K562 (cell line): ENCODE data around the gene CCDC127. TPM values are rescaled to one million over a fixed set of nuclear protein-coding genes. Genes with fewer than 3 reads are reported as not detected.

Experiments used
- ATAC-seq: fragments of 200-7000 bp; cut with Tn5 transposase; 3 replicates; pipeline ENCODE4 v1.9.1; 2020; ENCODE audit warnings: moderate library complexity
- BruUV-seq: library from RNA; stranded (reverse); fragments of 400-500 nt; replicated peaks from 2 replicates; lab custom pipeline; 2021; lab: Mats Ljungman, UMichigan
- CTCF ChIA-PET: fragments of 300-600 bp; formaldehyde crosslinking; extraction: SDS; loops from one replicate; lab custom pipeline; 2021; ENCODE audit warnings: low intra/inter-chr PET ratio; lab: Yijun Ruan, JAX
- POLR2A ChIA-PET: fragments of 300-600, 350-650 bp; sonication (Branson Sonifier 250); formaldehyde crosslinking; extraction: SDS; loops from one replicate; lab custom pipeline; 2021; ENCODE audit warnings: antibody characterized with exemption, inconsistent platforms; lab: Yijun Ruan, JAX
- DNase-seq, 4 experiments: peaks; one replicate each; pipeline versions ENCODE4 v3.0.0 to v3.0.0-alpha.2; 2011 to 2018; ENCODE audit warnings: low spot score in 3 of 4, mixed read lengths in 3 of 4; ENCODE audit errors: extremely low read depth in 1 of 4
- FAIRE-seq: peaks from 2 replicates; lab custom pipeline; 2011; peaks lifted over from hg19 to GRCh38; lab: Jason Lieb, UNC
- H2AFZ ChIP-seq: 2 replicates; pipeline ENCODE4 v1.6.0; 2011; ENCODE audit warnings: low read depth, low read length, control low read depth, inconsistent platforms
- H3K27ac ChIP-seq: fragments of 200-600 bp; 3 replicates; pipeline ENCODE4 v1.8.0; 2011; ENCODE audit warnings: low read depth, mild to moderate bottlenecking, control low read depth, inconsistent platforms, low read length, moderate library complexity, mixed read lengths; ENCODE audit errors: extremely low read depth
- H3K27me3 ChIP-seq, 2 experiments: fragments of 300-600 bp in 1 of 2; 2 replicates in 1 of 2; 3 replicates in 1 of 2; pipeline versions ENCODE4 v1.6.0 to v1.8.0; 2011; ENCODE audit warnings: inconsistent platforms in 2 of 2, low read length in 2 of 2, mild to moderate bottlenecking in 1 of 2, mixed read lengths in 1 of 2, moderate library complexity in 1 of 2; ENCODE audit not compliant: control insufficient read depth in 2 of 2, insufficient read depth in 2 of 2
- H3K36me3 ChIP-seq: fragments of 300-600 bp; 3 replicates; pipeline ENCODE4 v1.8.0; 2011; ENCODE audit warnings: mild to moderate bottlenecking, low read length, inconsistent platforms; ENCODE audit not compliant: control insufficient read depth, insufficient read depth
- H3K4me1 ChIP-seq, 2 experiments: fragments of 200-600 bp in 1 of 2; replicated peaks in 1 of 2; 2 replicates in 1 of 2; 3 replicates in 1 of 2; pipeline versions ENCODE4 v1.5.1 to v1.8.0; 2011; ENCODE audit warnings: inconsistent platforms in 2 of 2, low read length in 2 of 2, mild to moderate bottlenecking in 1 of 2, mixed read lengths in 1 of 2, moderate library complexity in 1 of 2; ENCODE audit not compliant: control insufficient read depth in 2 of 2, insufficient read depth in 2 of 2
- H3K4me2 ChIP-seq: 2 replicates; pipeline ENCODE4 v1.6.1; 2011; ENCODE audit warnings: low read length, control low read depth, inconsistent platforms, mixed read lengths; ENCODE audit not compliant: insufficient read depth
- H3K4me3 ChIP-seq: fragments of 200-600 bp; sonication (generic), shearing (Covaris generic); 2 replicates; pipeline ENCODE4 v1.5.1; 2016; ENCODE audit warnings: control low read depth, inconsistent platforms
- H3K79me2 ChIP-seq: fragments of 200-600 bp; 3 replicates; pipeline ENCODE4 v1.8.0; 2011; ENCODE audit warnings: low read length, inconsistent platforms; ENCODE audit not compliant: control insufficient read depth, insufficient read depth
- H3K9ac ChIP-seq, 2 experiments: 2 replicates each; pipeline versions ENCODE4 v1.6.0 to v1.6.1; 2011; ENCODE audit warnings: low read depth in 2 of 2, low read length in 2 of 2, control low read depth in 1 of 2, inconsistent platforms in 1 of 2, mild to moderate bottlenecking in 1 of 2, mixed read lengths in 1 of 2; ENCODE audit not compliant: insufficient read depth in 1 of 2
- H3K9me1 ChIP-seq: one replicate; pipeline ENCODE4 v1.6.0; 2011; ENCODE audit warnings: inconsistent platforms, mild to moderate bottlenecking, low read length, moderate library complexity; ENCODE audit not compliant: control insufficient read depth, insufficient read depth
- H3K9me3 ChIP-seq: replicated peaks from 2 replicates; pipeline ENCODE4 v1.5.1; 2011; ENCODE audit warnings: low read depth, low read length, inconsistent platforms; ENCODE audit not compliant: control insufficient read depth, insufficient read depth
- H4K20me1 ChIP-seq: replicated peaks from 2 replicates; pipeline ENCODE4 v1.6.1; 2011; ENCODE audit warnings: low read length, inconsistent platforms, mixed read lengths; ENCODE audit not compliant: control insufficient read depth, insufficient read depth
- CTCF ChIP-seq, 3 experiments: IDR thresholded peaks in 2 of 3; conservative IDR thresholded peaks in 1 of 3; 2 replicates each; pipeline ENCODE4 v1.5.1; 2011 to 2012; ENCODE audit warnings: low read length in 3 of 3, mild to moderate bottlenecking in 3 of 3, control low read depth in 2 of 3, improper control_type of control experiment in 1 of 3, inconsistent platforms in 1 of 3, low read depth in 1 of 3, mixed read lengths in 1 of 3, moderate library complexity in 1 of 3; ENCODE audit not compliant: insufficient read depth in 2 of 3
- DMBX1 ChIP-seq: fragments of 250-450 bp; sonication (Bioruptor Pico); IDR thresholded peaks from 2 replicates; pipeline ENCODE4 v1.8.0; 2022; ENCODE audit warnings: inconsistent platforms, mild to moderate bottlenecking, moderate library complexity, borderline replicate concordance
- E4F1 ChIP-seq: fragments of 250-450 bp; sonication (Bioruptor Pico); IDR thresholded peaks from 2 replicates; pipeline ENCODE4 v1.5.0; 2021; ENCODE audit warnings: mild to moderate bottlenecking, borderline replicate concordance
- FOXM1 ChIP-seq, 2 experiments: fragments of 450-650 bp in 1 of 2; sonication (generic) in 1 of 2; formaldehyde crosslinking in 1 of 2; IDR thresholded peaks; 2 replicates each; pipeline versions ENCODE4 v1.6.1 to v1.9.0; 2017 to 2022; ENCODE audit warnings: low read depth in 2 of 2, mild to moderate bottlenecking in 2 of 2, missing genetic modification reagents in 1 of 2, moderate library complexity in 1 of 2
- MBD1 ChIP-seq: fragments of 250-450 bp; sonication (Bioruptor Pico); IDR thresholded peaks from 2 replicates; pipeline ENCODE4 v1.8.0; 2022; ENCODE audit warnings: inconsistent platforms
- MLX ChIP-seq, 2 experiments: fragments of 450-650 bp in 1 of 2; sonication (generic) in 1 of 2; formaldehyde crosslinking; conservative IDR thresholded peaks; 2 replicates each; pipeline versions ENCODE4 v1.4.0 to v1.8.1; 2020 to 2022; ENCODE audit warnings: mild to moderate bottlenecking in 1 of 2, missing genetic modification reagents in 1 of 2
- RUNX1 ChIP-seq: sonication (generic); IDR thresholded peaks from 2 replicates; pipeline ENCODE4 v1.6.1; 2016; ENCODE audit warnings: antibody characterized with exemption, low read depth
- SIX5 ChIP-seq, 2 experiments: IDR thresholded peaks; 2 replicates each; pipeline ENCODE4 v1.6.1; 2011; ENCODE audit warnings: low read length in 2 of 2, borderline replicate concordance in 1 of 2, low read depth in 1 of 2, mild to moderate bottlenecking in 1 of 2, moderate library complexity in 1 of 2; ENCODE audit not compliant: insufficient read depth in 1 of 2
- ZBTB33 ChIP-seq: sonication (generic); formaldehyde crosslinking; IDR thresholded peaks from 2 replicates; pipeline ENCODE4 v1.8.1; 2023; ENCODE audit warnings: mild to moderate bottlenecking, missing genetic modification reagents
- ZNF184 ChIP-seq: sonication (generic); formaldehyde crosslinking; IDR thresholded peaks from 2 replicates; pipeline ENCODE4 v1.5.0; 2020; ENCODE audit warnings: missing genetic modification reagents
- ZNF444 ChIP-seq: fragments of 250-450 bp; sonication (Bioruptor Pico); IDR thresholded peaks from 2 replicates; pipeline ENCODE4 v1.4.0; 2020; ENCODE audit warnings: mild to moderate bottlenecking, moderate library complexity
- ZNF695 ChIP-seq: fragments of 450-650 bp; formaldehyde crosslinking; IDR thresholded peaks from 2 replicates; pipeline ENCODE4 v1.4.0; 2020; ENCODE audit warnings: mild to moderate bottlenecking, moderate library complexity
- ZNF785 ChIP-seq: fragments of 250-450 bp; sonication (Bioruptor Pico); IDR thresholded peaks from 2 replicates; pipeline ENCODE4 v1.4.0; 2020; ENCODE audit warnings: mild to moderate bottlenecking
- WGBS: fragments of 100-300 bp; shearing (Covaris generic); methylation state at CpG from one replicate; pipeline ENCODE4 v1.1.6; 2016; ENCODE audit warnings: low coverage, mixed read lengths; ENCODE audit not compliant: insufficient coverage; ENCODE audit errors: missing lambda C conversion rate; 5-methylcytosine and 5-hydroxymethylcytosine counted together
- in situ Hi-C: fragments of 300-500 bp; cut with MboI; formaldehyde crosslinking; loops from 4 replicates; pipeline ENCODE4 v1.15.0; 2018; ENCODE audit warnings: inconsistent platforms, mixed read lengths
- intact Hi-C: fragments of 100-400 bp; cut with micrococcal nuclease; formaldehyde crosslinking; loops from 2 replicates; pipeline ENCODE4 v1.14.2; 2022
- polyA plus RNA-seq, 8 experiments: library from polyadenylated mRNA; depleted of rRNA in 4 of 8; stranded (reverse) in 5 of 8; unstranded in 3 of 8; fragments of >200 nt; fragmentation: Nextera tagmentation in 2 of 8; fragmentation: Illumina TruSeq in 1 of 8; extraction: Ambion mirVana in 2 of 8; extraction: Trizol in 1 of 8; gene quantifications; 2 replicates each; pipeline versions ENCODE4 v1.2.1 to v1.2.3, GENCODE V29; 2011 to 2014; ENCODE audit warnings: inconsistent platforms in 1 of 8, missing spikeins in 1 of 8
- total RNA-seq, 7 experiments: library from RNA; depleted of rRNA in 6 of 7; stranded (reverse); fragments of >200 nt in 6 of 7; fragmentation: Illumina TruSeq in 2 of 7; extraction: Trizol in 2 of 7; gene quantifications; 2 replicates each; pipeline versions ENCODE4 v1.2.1 to v1.2.3, GENCODE V29; 2011 to 2021; ENCODE audit warnings: low replicate concordance in 1 of 7

The CCDC127 gene
- total and polyA plus RNA-seq, 9 of the 15 experiments (the other 6 are each of a cell fraction or from before 2014, with no cell fraction given) = 2.7 to 4.5 (median 4.1) TPM

- WGBS = 2% methylated on average over 10 of the region's 10 CpGs
- H3K36me3 ChIP-seq = no peaks in the 10 kb centered on the region
- no peaks in the 10 kb centered on the region for H3K9me1 ChIP-seq
- POLR2A ChIA-PET = no interaction called here
- no peak overlapping the region for H2AFZ ChIP-seq
- in situ Hi-C loops (no loop called here), intact Hi-C loops (no loop called here)
- H3K4me3 ChIP-seq = no peak overlapping the region
- DNase-seq (no peak), ATAC-seq (no peak), FAIRE-seq (no peak)
- no peak overlapping the region for H3K9ac ChIP-seq
- no peak overlapping the region for H3K27ac ChIP-seq
- no peaks in the 10 kb centered on the region for H3K9me3 ChIP-seq
- no TSS peak for BruUV-seq
- CTCF ChIA-PET = no interaction called here
- no peak overlapping the region for H3K4me2 ChIP-seq
- H3K79me2 ChIP-seq = no peaks in the 10 kb centered on the region
- H3K27me3 ChIP-seq = peaks cover 29 to 59% of the 10 kb centered on the region in 2 experiments
- peaks cover 0 to 7% of the 10 kb centered on the region in 2 experiments; a peak in 1 of 5 replicates for H3K4me1 ChIP-seq
- peaks cover 7% of the 10 kb centered on the region; the same call in 1 of the 2 replicates for H4K20me1 ChIP-seq
- TF ChIP-seq RUNX1 (no peak), E4F1 (CRISPR knock-in tag) (no peak), FOXM1 (IDR thresholded peaks at IDR 0.05; ENCODE audit: low read depth) (no peak), FOXM1 (CRISPR knock-in tag; IDR thresholded peaks at IDR 0.05; ENCODE audit: low read depth) (no peak), ZBTB33 (CRISPR knock-in tag) (no peak), ZNF184 (CRISPR knock-in tag) (no peak), MBD1 (CRISPR knock-in tag) (no peak), ZNF695 (CRISPR knock-in tag) (no peak), ZNF444 (CRISPR knock-in tag) (no peak), DMBX1 (CRISPR knock-in tag) (no peak), MLX (CRISPR knock-in tag; conservative IDR thresholded peaks at IDR 0.05) (no peak), CTCF (IDR thresholded peaks at IDR 0.05 in 2 of 3, conservative IDR thresholded peaks at IDR 0.05 in 1 of 3; ENCODE audit: insufficient read depth in 2 of 3, low read depth in 1 of 3, low read length in 3 of 3) (no peak), ZNF785 (no peak), SIX5 (IDR thresholded peaks at IDR 0.05; ENCODE audit: borderline replicate concordance in 1 of 2, insufficient read depth in 1 of 2, low read depth in 1 of 2, low read length in 2 of 2) (no peak)
Observed at GRCh38 chr5:154236-154635, 63.7 kb downstream of the CCDC127 start.
